GM18861 (cell line): ENCODE measurements around the gene KIAA0513.
"Not testable (repeated sequence)": the region's sequence is repeated elsewhere in the genome, so short reads cannot be mapped to it uniquely, and the experiment has no call there.

Source experiments
- ATAC-seq: cut with Tn5 transposase; IDR thresholded peaks from one replicate; pipeline ENCODE4 v1.9.1; 2021; ENCODE audit not compliant: unreplicated experiment

The KIAA0513 gene

GRCh38 chr16:85046931-85047866, 19.6 kb downstream of the KIAA0513 start:
- ATAC-seq: no peak

GRCh38 chr16:85047867-85048455, 20.4 kb downstream of the KIAA0513 start:
- ATAC-seq: no peak

DNA sequence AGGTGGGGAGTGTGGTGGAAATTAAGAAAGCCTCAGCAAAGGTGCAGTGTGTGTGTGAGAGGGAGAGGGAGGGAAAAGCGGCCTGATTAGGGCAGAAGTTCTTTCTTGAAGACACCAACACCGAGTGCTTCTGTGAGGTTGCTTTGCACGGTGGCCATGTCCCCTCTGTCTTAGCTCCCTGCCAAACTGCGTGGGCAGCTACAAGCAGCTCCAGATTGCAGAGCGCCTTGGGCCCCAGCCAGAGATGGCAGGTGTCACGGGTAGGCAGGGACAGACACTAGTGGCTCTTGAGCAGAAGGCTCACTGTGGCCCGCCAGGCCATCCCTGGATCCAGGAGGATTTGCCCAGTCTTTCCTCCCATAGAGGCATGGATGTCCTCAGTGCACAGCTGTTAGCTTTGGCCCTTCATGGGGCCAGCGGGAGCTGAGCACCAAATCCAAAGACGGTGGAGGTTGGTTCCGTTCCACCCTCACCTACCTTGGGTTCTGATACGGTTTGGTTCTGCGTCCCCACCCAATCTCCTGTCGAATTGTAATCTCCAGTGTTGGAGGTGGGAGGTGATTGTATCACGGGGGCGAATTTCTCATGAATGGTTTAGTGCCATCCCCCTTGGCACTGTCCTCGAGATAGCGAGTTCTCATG, 21.4 kb downstream of the KIAA0513 start:
- ATAC-seq: no peak

- no peak for ATAC-seq
Measured at GRCh38 chr16:85049706-85050305, 22.2 kb downstream of the KIAA0513 start.

DNA sequence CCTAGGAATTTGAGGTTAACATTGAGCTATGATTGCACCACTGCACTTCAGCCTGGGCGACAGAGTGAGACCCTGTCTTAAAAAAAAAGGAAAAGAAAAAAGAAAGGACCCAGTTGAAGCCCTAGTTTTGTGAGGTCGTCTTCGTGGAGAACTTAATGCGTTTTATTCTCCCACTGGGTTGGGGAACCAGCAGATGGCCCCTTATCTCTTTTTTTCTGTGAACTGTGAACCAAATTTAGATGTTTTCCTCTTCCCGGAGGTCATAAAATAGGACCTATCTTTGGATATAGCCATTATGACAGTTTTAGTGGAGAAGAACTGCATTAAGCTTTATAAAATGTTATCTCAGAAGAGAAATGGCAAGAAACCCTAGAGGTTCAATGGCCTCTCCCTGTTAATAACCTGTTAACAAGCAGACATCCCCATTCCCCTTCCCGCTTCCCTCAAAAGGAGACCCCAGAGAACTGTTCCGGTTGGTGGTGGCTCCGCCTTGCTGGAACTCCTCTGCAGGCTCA, 23.5 kb downstream of the KIAA0513 start:
- no peak for ATAC-seq

DNA sequence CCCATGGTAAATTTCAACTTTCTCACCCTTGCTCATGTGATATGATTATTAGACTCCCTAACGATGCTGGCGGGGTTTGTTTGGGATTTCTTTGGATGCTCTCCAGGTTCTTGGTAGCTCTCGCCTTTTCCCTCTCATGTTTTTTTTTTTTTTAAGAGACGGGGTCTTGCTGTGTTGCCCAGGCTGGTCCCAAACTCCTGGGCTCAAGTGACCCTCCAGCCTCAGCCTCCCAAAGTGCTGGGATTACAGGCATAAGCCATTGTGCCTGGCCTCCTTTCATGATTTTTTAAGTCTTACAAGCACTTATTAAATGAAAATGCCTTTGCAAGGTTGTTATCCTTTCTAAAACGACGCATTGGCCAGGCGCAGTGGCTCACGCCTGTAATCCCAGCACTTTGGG, 24.1 kb downstream of the KIAA0513 start:
- no peak for ATAC-seq

- no peak for ATAC-seq
Measured at GRCh38 chr16:85052536-85052935, 24.9 kb downstream of the KIAA0513 start.

DNA sequence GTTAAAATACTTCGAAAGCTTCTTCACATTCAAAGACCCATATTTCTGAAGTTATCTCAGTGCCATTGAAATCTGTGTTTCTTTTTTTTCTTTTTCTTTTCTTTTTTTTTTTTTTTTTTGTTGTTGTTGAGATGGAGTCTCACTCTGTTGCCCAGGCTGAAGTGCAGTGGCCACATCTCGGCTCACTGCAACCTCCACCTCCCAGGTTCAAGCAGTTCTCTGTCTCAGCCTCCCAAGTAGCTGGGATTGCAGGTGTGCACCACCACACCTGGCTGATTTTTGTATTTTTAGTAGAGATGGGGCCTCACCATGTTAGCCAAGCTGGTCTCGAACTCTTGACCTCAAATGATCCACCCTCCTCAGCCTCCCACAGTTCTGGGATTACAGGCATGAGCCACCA, 26.7 kb downstream of the KIAA0513 start:
- ATAC-seq: not testable (repeated sequence)

DNA sequence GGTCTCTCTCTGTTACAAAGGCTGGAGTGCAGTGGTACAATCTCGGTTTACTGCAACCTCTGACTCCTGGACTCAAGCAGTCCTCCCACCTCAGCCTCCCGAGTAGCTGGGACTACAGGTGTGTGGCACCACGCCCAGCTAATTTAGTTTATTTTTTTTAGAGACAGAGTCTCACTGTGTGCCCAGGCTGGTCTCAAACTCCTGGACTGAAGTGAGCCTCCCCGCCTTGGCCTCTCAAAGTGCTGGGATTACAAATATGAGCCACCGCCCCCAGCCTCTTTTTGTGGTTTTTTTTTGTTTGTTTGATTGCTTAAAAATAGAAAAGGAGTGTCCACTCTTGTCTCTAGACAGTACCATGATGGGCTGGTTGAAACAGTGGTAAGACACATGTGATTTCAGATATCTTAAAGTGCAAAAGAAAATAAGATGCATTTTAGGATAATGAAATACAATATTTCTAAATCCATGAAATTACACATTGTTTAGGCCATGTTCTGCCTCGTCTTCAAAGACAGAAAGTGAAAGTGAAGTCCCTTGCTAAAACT, 27.4 kb downstream of the KIAA0513 start:
- ATAC-seq: no peak

GRCh38 chr16:85055493-85056210, 28.1 kb downstream of the KIAA0513 start:
- peak; percentile 82 for ATAC-seq

GRCh38 chr16:85056211-85056748, 28.7 kb downstream of the KIAA0513 start:
- no peak for ATAC-seq

DNA sequence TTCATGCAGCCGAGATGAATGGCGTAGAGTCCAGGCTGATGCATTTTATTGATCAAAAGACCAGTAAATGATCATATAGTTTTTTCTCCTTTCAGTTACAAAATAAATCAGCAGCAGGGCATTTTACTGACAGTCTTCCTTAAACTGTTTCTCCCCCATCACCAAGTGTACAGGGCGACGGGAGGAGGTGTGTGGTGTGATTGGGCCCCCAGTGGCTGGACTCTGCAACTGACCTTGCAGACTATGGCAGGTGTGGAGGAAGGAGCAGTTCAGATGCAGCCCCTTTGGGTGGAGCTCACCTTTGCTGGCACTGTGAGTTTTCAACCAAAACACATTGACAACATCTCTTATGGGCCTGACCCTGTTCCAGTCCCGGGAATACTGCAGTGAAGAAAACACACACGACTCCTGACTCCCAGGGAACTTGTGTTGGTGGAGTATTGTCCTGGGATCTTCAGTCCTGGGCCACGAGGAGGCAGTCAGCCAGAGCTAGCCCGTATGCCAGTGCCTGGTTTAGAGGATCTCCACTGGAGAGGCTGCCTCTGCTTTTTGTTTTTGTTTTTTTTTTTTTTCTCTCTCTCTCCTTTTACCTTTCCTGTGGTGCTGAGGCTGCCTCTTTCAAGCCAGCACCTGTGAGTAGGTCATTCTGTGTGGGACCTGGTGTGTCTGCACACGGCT, 29.8 kb downstream of the KIAA0513 start:
- no peak for ATAC-seq

DNA sequence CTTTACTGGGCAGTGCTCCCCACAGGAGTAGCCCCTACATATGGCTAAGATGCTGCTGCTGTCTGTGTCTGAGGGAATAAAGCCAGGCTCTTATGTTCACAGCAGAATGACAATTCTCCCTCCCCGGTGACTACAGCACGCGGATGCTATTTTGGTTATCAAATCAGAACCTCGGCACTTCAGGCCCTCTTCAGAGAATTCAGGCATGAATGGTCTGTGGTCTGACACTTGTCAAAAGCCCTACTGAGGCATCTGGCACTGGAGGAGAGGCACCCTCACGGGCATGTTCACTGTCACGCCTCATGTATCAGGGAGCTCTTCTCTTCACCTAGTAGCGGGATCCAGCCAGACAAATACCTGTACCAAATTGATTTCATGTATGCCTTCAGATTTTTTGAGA, 30.4 kb downstream of the KIAA0513 start:
- no peak for ATAC-seq

DNA sequence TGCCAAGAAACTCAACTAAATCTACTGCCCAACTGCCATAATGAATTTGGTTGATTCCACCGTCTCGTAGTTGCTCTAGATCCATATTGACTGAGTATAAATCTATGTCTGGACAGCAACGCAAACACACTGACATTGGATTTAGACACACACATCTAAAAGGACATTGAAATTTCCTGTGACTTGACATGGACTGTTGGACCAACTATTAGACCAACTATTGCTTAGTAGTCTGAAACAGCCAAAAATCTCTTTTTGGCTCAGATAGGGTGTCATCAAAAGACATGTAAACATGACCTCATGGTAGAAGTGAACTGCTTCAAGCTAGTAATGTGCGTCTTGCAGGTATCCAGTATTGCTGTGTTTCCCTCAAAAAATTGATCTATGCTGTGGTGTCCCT, 31.3 kb downstream of the KIAA0513 start:
- no peak for ATAC-seq

GRCh38 chr16:85061566-85061965, 34.0 kb downstream of the KIAA0513 start:
- ATAC-seq: no peak

DNA sequence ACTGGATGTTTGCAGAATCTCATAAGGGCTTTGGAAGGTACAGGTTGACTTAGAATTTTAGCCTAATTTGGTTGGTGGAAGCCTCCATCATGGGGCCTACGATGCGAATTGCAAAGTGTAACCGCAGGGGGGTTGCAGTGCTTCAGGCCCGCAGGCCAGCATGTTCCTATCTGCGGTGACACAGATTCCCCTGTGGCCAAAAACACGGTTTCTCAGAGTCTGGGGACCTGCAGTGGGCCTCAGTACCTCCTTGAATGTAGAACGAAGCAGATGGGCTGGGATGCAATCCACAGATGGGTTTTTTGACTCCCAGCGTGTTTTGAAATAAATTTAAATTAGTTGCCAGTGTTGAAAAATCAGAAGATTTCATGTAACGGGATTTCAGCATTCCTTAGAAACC, 34.7 kb downstream of the KIAA0513 start:
- ATAC-seq: no peak

DNA sequence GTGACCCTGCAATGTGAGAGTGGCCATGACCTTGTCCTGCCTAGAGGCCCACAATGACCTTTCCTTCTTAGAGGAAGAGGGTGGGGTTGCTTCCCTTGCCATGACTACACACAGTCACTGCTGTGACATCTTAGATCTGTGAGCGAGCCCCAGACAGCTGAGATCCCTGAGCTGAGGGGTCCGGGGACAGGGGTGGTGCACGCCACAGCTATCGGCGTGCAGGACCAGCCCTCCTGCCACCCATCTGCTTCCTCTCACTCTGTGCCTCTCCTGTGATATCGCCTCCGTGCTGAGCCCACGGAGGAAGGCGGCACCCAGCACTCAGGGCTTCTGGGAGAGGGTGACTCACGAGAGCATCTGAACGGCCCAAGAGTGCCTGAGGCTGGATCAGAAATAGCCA, 35.2 kb downstream of the KIAA0513 start:
- no peak for ATAC-seq

- ATAC-seq: no peak
Measured at GRCh38 chr16:85064186-85064585, 36.6 kb downstream of the KIAA0513 start.

GRCh38 chr16:85065099-85065498, 37.5 kb downstream of the KIAA0513 start:
- ATAC-seq: no peak
